Astrocyte (in vitro differentiated cells and primary cell): Measurements from ENCODE around the gene CACNB2. TPM values are rescaled to one million over a fixed set of nuclear protein-coding genes. Genes with fewer than 3 reads are reported as not detected.

Source experiments
- DNase-seq: peaks from one replicate; pipeline ENCODE4 v3.0.0-alpha.2; 2010; ENCODE audit warnings: low read depth
- FAIRE-seq: peaks from 2 replicates; lab custom pipeline; 2011; peaks lifted over from hg19 to GRCh38; lab: Jason Lieb, UNC
- H2AFZ ChIP-seq: 2 replicates; pipeline ENCODE4 v1.6.0; 2012; ENCODE audit warnings: low read depth, low read length, inconsistent platforms
- H3K27ac ChIP-seq: 2 replicates; pipeline ENCODE4 v1.5.1; 2011; ENCODE audit warnings: low read depth, low read length, inconsistent platforms
- H3K27me3 ChIP-seq: 2 replicates; pipeline ENCODE4 v1.6.0; 2011; ENCODE audit warnings: low read length, inconsistent platforms; ENCODE audit not compliant: insufficient read depth
- H3K36me3 ChIP-seq: 2 replicates; pipeline ENCODE4 v1.5.1; 2011; ENCODE audit warnings: low read length, inconsistent platforms; ENCODE audit not compliant: insufficient read depth
- H3K4me1 ChIP-seq: 2 replicates; pipeline ENCODE4 v1.5.1; 2011; ENCODE audit warnings: low read length, inconsistent platforms; ENCODE audit not compliant: insufficient read depth
- H3K4me2 ChIP-seq: 2 replicates; pipeline ENCODE4 v1.6.0; 2012; ENCODE audit warnings: low read length, inconsistent platforms
- H3K4me3 ChIP-seq: 2 replicates; pipeline ENCODE4 v1.5.1; 2011; ENCODE audit warnings: low read depth, mild to moderate bottlenecking, low read length, inconsistent platforms; ENCODE audit not compliant: insufficient read depth
- H3K79me2 ChIP-seq: 2 replicates; pipeline ENCODE4 v1.6.0; 2012; ENCODE audit warnings: mild to moderate bottlenecking, low read length, inconsistent platforms; ENCODE audit not compliant: insufficient read depth
- H3K9ac ChIP-seq: 2 replicates; pipeline ENCODE4 v1.6.0; 2012; ENCODE audit warnings: mild to moderate bottlenecking, low read length, inconsistent platforms
- H3K9me3 ChIP-seq: 2 replicates; pipeline ENCODE4 v1.5.1; 2012; ENCODE audit warnings: low read depth, mild to moderate bottlenecking, low read length, inconsistent platforms; ENCODE audit not compliant: insufficient read depth
- H4K20me1 ChIP-seq: 2 replicates; pipeline ENCODE4 v1.6.0; 2012; ENCODE audit warnings: low read length, inconsistent platforms; ENCODE audit not compliant: insufficient read depth
- H3K27ac Mint-ChIP-seq: one replicate; pipeline ENCODE4 v1.8.0; 2021; ENCODE audit warnings: mild to moderate bottlenecking, mixed read lengths; ENCODE audit not compliant: unreplicated experiment
- H3K27me3 Mint-ChIP-seq: one replicate; pipeline ENCODE4 v1.8.0; 2021; ENCODE audit warnings: low read depth, mixed read lengths; ENCODE audit not compliant: unreplicated experiment
- H3K36me3 Mint-ChIP-seq: one replicate; pipeline ENCODE4 v1.8.0; 2021; ENCODE audit warnings: low read depth, mixed read lengths; ENCODE audit not compliant: unreplicated experiment
- H3K4me1 Mint-ChIP-seq: one replicate; pipeline ENCODE4 v1.8.0; 2021; ENCODE audit warnings: low read depth, mixed read lengths; ENCODE audit not compliant: unreplicated experiment
- H3K4me3 Mint-ChIP-seq: one replicate; pipeline ENCODE4 v1.8.0; 2021; ENCODE audit warnings: mild to moderate bottlenecking, moderate library complexity, mixed read lengths; ENCODE audit not compliant: unreplicated experiment
- H3K9me3 Mint-ChIP-seq: one replicate; pipeline ENCODE4 v1.8.0; 2021; ENCODE audit warnings: mild to moderate bottlenecking, mixed read lengths; ENCODE audit not compliant: unreplicated experiment
- CTCF ChIP-seq: IDR thresholded peaks from 2 replicates; pipeline ENCODE4 v1.5.1; 2011; ENCODE audit warnings: low read depth, mild to moderate bottlenecking, inconsistent platforms, low read length, moderate library complexity; ENCODE audit not compliant: insufficient read depth
- EZH2 ChIP-seq: IDR thresholded peaks from 2 replicates; pipeline ENCODE4 v1.6.1; 2012; ENCODE audit warnings: mild to moderate bottlenecking, low read length, inconsistent platforms; ENCODE audit not compliant: insufficient read depth
- total RNA-seq: library from RNA; stranded (reverse); gene quantifications from 2 replicates; pipeline ENCODE4 v1.2.1, GENCODE V29; 2021

CACNB2 gene
- total RNA-seq, 1 donor from 2014 or later = 0.66 TPM

- Histone ChIP-seq H4K20me1 (no peaks in the 10 kb centered on the region), H3K9me3 (no peaks in the 10 kb centered on the region), H3K9ac (no peak overlapping the region), H3K27ac (no peak overlapping the region), H3K79me2 (no peaks in the 10 kb centered on the region), H2AFZ (no peak overlapping the region), H3K4me3 (no peak overlapping the region), H3K36me3 (no peaks in the 10 kb centered on the region), H3K4me2 (peak overlapping the region; percentile 15), H3K4me1 (no peaks in the 10 kb centered on the region), H3K27me3 (no peaks in the 10 kb centered on the region)
- H3K27me3 Mint-ChIP-seq = peaks cover 3% of the 10 kb centered on the region
- DNase-seq (peak; percentile 55), FAIRE-seq (no peak)
- H3K4me3 Mint-ChIP-seq = no peak overlapping the region
- H3K27ac Mint-ChIP-seq = no peak overlapping the region
- no peaks in the 10 kb centered on the region for H3K36me3 Mint-ChIP-seq
- H3K9me3 Mint-ChIP-seq = no peaks in the 10 kb centered on the region
- no peak for TF ChIP-seq CTCF
- TF ChIP-seq EZH2 = no peak
- H3K4me1 Mint-ChIP-seq = no peaks in the 10 kb centered on the region
Measured at GRCh38 chr10:18473424-18474117, 333.3 kb downstream of the CACNB2 start.

- Mint-ChIP-seq H3K36me3 (no peaks in the 10 kb centered on the region), H3K27ac (no peak overlapping the region), H3K4me3 (no peak overlapping the region), H3K9me3 (no peaks in the 10 kb centered on the region), H3K4me1 (no peaks in the 10 kb centered on the region), H3K27me3 (peaks cover 3% of the 10 kb centered on the region)
- H2AFZ ChIP-seq = no peak overlapping the region
- H3K4me1 ChIP-seq = no peaks in the 10 kb centered on the region
- H3K79me2 ChIP-seq = no peaks in the 10 kb centered on the region
- H3K9me3 ChIP-seq = no peaks in the 10 kb centered on the region
- TF ChIP-seq CTCF (no peak), EZH2 (no peak)
- FAIRE-seq (no peak), DNase-seq (no peak)
- H3K27me3 ChIP-seq = no peaks in the 10 kb centered on the region
- no peak overlapping the region for H3K9ac ChIP-seq
- H3K27ac ChIP-seq = no peak overlapping the region
- no peak overlapping the region for H3K4me3 ChIP-seq
- H4K20me1 ChIP-seq = no peaks in the 10 kb centered on the region
- H3K36me3 ChIP-seq = no peaks in the 10 kb centered on the region
- H3K4me2 ChIP-seq = no peak overlapping the region
Measured at GRCh38 chr10:18474118-18474455, 333.9 kb downstream of the CACNB2 start.

- H3K27me3 ChIP-seq = no peaks in the 10 kb centered on the region
Measured at GRCh38 chr10:18476076-18476647, 335.9 kb downstream of the CACNB2 start.

More at GRCh38 chr10:18476076-18476647, 335.9 kb downstream of the CACNB2 start:
- Histone ChIP-seq H2AFZ (no peak overlapping the region), H3K36me3 (no peaks in the 10 kb centered on the region), H3K79me2 (no peaks in the 10 kb centered on the region), H3K4me3 (no peak overlapping the region), H3K4me2 (no peak overlapping the region), H3K4me1 (no peaks in the 10 kb centered on the region), H3K9ac (no peak overlapping the region), H4K20me1 (no peaks in the 10 kb centered on the region), H3K9me3 (no peaks in the 10 kb centered on the region), H3K27ac (no peak overlapping the region)
- Mint-ChIP-seq H3K4me1 (no peaks in the 10 kb centered on the region), H3K36me3 (no peaks in the 10 kb centered on the region), H3K27ac (no peak overlapping the region), H3K9me3 (no peaks in the 10 kb centered on the region), H3K27me3 (peaks cover 3% of the 10 kb centered on the region), H3K4me3 (no peak overlapping the region)
- DNase-seq (no peak), FAIRE-seq (no peak)
- TF ChIP-seq EZH2 (no peak), CTCF (no peak)
